ENCODE results near the gene STON2.

STON2 gene

DNA sequence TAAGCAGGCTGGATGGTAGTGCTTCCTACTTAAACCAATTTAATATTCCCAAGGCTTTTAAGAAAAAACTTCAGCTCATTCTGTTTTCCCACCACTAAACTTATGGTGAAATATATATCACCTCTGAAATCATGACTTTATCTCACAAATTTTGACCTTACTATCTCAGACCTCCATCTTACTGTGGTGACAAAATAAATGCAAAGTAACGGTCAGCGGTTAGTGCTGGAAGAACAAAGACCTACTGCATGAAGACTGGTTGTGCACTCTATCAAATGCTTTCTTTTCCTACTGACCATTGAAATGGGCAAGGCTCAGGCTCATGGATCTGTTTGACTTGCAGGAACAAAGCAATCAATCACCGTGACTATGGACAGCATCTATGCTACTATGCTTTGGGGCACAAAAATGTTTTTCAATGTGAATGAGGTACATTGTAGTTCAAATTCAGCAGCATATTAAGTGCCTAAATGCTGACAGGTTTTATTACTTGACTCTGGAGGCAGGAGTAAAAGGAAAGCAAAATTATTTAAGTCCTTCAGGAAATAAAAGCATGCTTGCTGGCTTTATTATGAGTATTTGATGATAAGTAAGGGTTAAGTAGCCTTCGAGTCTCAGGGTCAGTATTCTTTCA lies 136.2 kb downstream of the STON2 start:
- Histone ChIP-seq H3K27me3 (no peaks in the 10 kb centered on the region), H3K4me1 (no peaks in the 10 kb centered on the region), H3K36me3 (peaks cover 9% of the 10 kb centered on the region), H3K9me3 (no peaks in the 10 kb centered on the region), H3K4me3 (ENCODE audit: low read depth, low read length) (no peak overlapping the region)
- TF ChIP-seq, protein P1, sequence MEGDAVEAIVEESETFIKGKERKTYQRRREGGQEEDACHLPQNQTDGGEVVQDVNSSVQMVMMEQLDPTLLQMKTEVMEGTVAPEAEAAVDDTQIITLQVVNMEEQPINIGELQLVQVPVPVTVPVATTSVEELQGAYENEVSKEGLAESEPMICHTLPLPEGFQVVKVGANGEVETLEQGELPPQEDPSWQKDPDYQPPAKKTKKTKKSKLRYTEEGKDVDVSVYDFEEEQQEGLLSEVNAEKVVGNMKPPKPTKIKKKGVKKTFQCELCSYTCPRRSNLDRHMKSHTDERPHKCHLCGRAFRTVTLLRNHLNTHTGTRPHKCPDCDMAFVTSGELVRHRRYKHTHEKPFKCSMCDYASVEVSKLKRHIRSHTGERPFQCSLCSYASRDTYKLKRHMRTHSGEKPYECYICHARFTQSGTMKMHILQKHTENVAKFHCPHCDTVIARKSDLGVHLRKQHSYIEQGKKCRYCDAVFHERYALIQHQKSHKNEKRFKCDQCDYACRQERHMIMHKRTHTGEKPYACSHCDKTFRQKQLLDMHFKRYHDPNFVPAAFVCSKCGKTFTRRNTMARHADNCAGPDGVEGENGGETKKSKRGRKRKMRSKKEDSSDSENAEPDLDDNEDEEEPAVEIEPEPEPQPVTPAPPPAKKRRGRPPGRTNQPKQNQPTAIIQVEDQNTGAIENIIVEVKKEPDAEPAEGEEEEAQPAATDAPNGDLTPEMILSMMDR (IDR thresholded peaks at IDR 0.05; ENCODE audit: low read depth, low read length): no peak
- DNase-seq: no peak

DNA sequence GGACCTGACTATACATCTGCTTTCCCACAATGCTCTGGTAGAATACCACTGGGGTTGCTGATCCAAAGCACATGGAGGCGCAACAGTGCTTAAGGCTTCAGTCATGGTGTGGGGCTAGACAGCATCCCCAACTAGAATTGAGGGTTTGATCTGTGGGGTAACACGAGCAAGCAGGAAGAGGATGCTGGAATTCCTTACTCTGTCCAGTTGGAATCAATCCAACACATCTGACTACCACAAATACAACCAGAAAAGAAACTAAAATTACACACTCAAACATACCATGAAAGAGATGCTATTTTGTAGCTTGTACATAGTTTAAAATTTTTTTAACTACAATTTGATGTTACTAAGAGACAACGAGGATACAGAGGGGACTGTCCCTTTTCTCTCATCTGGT lies 138.9 kb downstream of the STON2 start:
- Histone ChIP-seq H3K9me3 (no peaks in the 10 kb centered on the region), H3K4me3 (ENCODE audit: low read depth, low read length) (no peak overlapping the region), H3K4me1 (no peaks in the 10 kb centered on the region), H3K36me3 (peaks cover 6% of the 10 kb centered on the region), H3K27me3 (no peaks in the 10 kb centered on the region)
- DNase-seq: no peak
- TF ChIP-seq, protein P1 (IDR thresholded peaks at IDR 0.05; ENCODE audit: low read depth, low read length): no peak

DNA sequence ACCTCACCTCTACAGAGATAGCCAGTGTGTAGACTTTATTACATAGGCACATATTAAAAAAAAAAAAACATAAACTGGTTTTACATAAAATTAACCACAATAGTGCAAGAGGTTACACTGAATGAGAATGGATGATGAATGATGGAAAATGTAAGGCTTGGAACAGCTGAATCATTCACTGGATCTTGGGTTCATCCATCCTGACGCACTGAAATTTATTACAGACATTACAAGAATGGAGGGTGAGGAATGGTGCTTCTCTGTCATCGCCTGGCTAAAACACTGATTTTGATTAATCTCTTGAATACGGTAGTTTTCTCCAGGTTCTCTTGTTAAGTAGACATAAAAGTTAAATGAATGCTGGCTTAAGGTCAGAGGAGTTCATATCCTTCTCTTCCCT lies 139.4 kb downstream of the STON2 start:
- DNase-seq: no peak
- H3K27me3 ChIP-seq: no peaks in the 10 kb centered on the region
- no peaks in the 10 kb centered on the region; the same call in 1 of the 2 replicates for H3K4me1 ChIP-seq
- no peak overlapping the region for H3K4me3 ChIP-seq (ENCODE audit: low read depth, low read length)
- H3K9me3 ChIP-seq: no peaks in the 10 kb centered on the region
- peaks cover 9% of the 10 kb centered on the region for H3K36me3 ChIP-seq
- TF ChIP-seq, protein P1 (IDR thresholded peaks at IDR 0.05; ENCODE audit: low read depth, low read length): no peak

DNA sequence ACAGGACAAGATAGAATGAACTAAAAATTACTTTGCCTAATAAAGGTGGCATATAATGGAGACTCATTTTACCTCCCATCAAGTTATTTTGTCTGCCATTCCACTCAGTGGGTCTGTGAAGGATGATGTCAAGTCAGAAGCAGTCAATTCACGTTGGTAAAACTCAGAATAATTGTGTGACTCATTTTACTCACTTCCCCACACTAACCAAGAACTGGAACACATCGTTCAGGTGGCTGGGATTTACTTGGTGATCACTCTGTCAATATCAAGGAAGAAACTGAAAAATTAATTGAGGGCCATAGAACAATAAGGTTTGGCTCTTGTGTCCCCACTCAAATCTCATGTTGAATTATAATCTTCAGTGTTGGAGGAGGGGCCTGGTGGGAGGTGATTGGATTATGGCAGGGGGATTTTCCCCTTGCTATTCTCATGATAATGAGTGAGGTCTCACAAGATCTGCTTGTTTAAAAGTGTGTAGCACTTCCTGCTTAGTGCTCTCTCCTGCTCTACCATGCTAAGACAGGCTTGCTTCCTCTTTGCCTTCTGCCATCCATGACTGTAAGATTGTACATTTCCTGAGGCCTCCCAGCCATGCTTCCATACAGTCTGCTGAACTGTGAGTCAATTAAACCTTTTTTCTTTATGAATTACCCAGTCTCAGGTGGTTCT lies 143.7 kb downstream of the STON2 start:
- Histone ChIP-seq H3K36me3 (peaks cover 9% of the 10 kb centered on the region), H3K4me3 (ENCODE audit: low read depth, low read length) (no peak overlapping the region), H3K4me1 (no peaks in the 10 kb centered on the region; the same call in 1 of the 2 replicates), H3K9me3 (no peaks in the 10 kb centered on the region), H3K27me3 (no peaks in the 10 kb centered on the region)
- no peak for DNase-seq
- TF ChIP-seq, protein P1 (IDR thresholded peaks at IDR 0.05; ENCODE audit: low read depth, low read length): no peak

DNA sequence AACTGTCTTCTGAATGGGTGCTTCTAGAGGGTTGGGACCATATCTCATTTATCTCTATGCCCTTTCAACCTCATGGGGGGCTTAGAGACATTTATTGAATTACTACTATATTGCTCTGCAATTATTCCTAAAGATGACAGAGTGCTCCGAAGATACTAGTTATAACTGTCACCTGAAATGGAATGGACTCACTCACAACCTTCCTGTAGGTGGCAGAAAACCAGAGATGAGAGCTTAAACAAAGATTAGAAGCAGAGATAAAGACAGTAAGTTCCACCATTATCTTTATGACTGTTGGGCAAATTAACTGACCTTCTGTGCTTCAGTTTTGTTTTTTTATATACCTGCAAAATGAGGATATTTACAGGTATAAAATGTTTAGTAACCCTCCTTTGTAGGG lies 147.8 kb downstream of the STON2 start:
- no peak overlapping the region for H3K4me3 ChIP-seq (ENCODE audit: low read depth, low read length)
- no peaks in the 10 kb centered on the region; the same call in 1 of the 2 replicates for H3K4me1 ChIP-seq

More for the DNA sequence above, 147.8 kb downstream of the STON2 start:
- DNase-seq: no peak
- TF ChIP-seq, protein P1 (IDR thresholded peaks at IDR 0.05; ENCODE audit: low read depth, low read length): peak; percentile 37
- no peaks in the 10 kb centered on the region for H3K27me3 ChIP-seq
- no peaks in the 10 kb centered on the region for H3K9me3 ChIP-seq
- peaks cover 3% of the 10 kb centered on the region; the same call in 1 of the 2 replicates for H3K36me3 ChIP-seq

Measured in BE2C (cell line).